PFSK-1 (cell line): ENCODE measurements around the gene FOXF1.

ENCODE experiments used
- FOXP2 ChIP-seq: optimal IDR thresholded peaks from 2 replicates; pipeline ENCODE3; 2011; ENCODE audit warnings: borderline replicate concordance, control low read depth, inconsistent platforms; ENCODE audit not compliant: insufficient read depth; ENCODE audit errors: extremely low read length, extremely low read depth
- POLR2AphosphoS5 ChIP-seq: IDR thresholded peaks from 2 replicates; pipeline ENCODE4 v1.6.1; 2012; ENCODE audit warnings: low read depth, mild to moderate bottlenecking, control low read depth, low read length, moderate library complexity
- SIN3A ChIP-seq: IDR thresholded peaks from 2 replicates; pipeline ENCODE4 v1.6.1; 2012; ENCODE audit warnings: mild to moderate bottlenecking, low read length, moderate library complexity, borderline replicate concordance; ENCODE audit not compliant: insufficient read depth
- TAF1 ChIP-seq: IDR thresholded peaks from 2 replicates; pipeline ENCODE4 v1.6.1; 2012; ENCODE audit warnings: low read length, control low read depth, borderline replicate concordance; ENCODE audit not compliant: insufficient read depth
- TF ChIP-seq, protein P1 (sequence below), 2 experiments: IDR thresholded peaks; 2 replicates each; pipeline versions ENCODE4 v1.6.1 to v1.8.0; 2011 to 2012; ENCODE audit warnings: low read depth in 2 of 2, low read length in 2 of 2, control low read depth in 1 of 2, inconsistent platforms in 1 of 2, mild to moderate bottlenecking in 1 of 2, moderate library complexity in 1 of 2; ENCODE audit not compliant: insufficient read depth in 1 of 2

Gene FOXF1

DNA sequence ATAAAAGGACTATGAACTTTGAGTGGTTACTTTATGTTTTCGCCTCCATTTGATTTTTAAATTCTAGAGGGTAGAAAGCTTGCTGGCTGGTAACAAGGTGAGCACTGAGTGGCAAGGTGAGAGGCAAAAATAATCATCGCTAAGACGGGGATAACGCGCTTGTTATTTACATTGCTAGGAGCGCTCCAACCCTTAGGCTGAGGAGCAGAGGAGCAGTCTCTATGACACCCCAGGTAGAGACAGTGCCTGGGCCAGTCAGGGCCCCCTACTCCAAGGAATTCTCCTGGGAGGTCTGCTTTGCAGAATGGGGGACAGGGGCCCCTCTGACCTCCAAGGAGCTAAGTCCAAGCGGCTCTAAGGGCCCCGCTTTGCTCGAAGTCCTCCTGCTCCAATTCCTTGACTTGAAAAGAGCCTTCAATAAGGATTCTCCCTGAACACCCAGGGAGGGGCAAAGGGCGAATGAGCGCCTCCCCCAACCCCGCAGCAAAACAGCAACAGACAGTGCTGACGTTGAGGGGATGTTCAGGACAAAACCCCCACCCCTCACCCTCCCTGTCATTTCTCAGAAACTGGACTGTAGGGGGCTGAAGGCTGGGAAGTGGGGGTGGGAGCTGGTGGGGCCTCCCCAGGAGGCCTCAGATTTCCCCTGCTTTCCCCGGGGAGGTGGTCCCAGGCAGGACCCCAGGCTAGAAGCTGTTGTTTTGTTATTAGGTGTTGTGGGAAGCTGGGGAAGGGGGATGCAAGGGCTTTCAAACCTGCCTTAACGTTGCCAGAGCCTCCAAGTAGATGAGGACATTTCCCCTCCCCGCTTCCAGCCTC, 10.2 kb upstream of the FOXF1 start:
- TF ChIP-seq, protein P1, sequence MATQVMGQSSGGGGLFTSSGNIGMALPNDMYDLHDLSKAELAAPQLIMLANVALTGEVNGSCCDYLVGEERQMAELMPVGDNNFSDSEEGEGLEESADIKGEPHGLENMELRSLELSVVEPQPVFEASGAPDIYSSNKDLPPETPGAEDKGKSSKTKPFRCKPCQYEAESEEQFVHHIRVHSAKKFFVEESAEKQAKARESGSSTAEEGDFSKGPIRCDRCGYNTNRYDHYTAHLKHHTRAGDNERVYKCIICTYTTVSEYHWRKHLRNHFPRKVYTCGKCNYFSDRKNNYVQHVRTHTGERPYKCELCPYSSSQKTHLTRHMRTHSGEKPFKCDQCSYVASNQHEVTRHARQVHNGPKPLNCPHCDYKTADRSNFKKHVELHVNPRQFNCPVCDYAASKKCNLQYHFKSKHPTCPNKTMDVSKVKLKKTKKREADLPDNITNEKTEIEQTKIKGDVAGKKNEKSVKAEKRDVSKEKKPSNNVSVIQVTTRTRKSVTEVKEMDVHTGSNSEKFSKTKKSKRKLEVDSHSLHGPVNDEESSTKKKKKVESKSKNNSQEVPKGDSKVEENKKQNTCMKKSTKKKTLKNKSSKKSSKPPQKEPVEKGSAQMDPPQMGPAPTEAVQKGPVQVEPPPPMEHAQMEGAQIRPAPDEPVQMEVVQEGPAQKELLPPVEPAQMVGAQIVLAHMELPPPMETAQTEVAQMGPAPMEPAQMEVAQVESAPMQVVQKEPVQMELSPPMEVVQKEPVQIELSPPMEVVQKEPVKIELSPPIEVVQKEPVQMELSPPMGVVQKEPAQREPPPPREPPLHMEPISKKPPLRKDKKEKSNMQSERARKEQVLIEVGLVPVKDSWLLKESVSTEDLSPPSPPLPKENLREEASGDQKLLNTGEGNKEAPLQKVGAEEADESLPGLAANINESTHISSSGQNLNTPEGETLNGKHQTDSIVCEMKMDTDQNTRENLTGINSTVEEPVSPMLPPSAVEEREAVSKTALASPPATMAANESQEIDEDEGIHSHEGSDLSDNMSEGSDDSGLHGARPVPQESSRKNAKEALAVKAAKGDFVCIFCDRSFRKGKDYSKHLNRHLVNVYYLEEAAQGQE (IDR thresholded peaks at IDR 0.05; ENCODE audit: insufficient read depth in 1 of 2, low read depth in 2 of 2, low read length in 2 of 2) = no peak
- TF ChIP-seq SIN3A (no peak), FOXP2 (no peak), TAF1 (no peak), POLR2AphosphoS5 (no peak)

DNA sequence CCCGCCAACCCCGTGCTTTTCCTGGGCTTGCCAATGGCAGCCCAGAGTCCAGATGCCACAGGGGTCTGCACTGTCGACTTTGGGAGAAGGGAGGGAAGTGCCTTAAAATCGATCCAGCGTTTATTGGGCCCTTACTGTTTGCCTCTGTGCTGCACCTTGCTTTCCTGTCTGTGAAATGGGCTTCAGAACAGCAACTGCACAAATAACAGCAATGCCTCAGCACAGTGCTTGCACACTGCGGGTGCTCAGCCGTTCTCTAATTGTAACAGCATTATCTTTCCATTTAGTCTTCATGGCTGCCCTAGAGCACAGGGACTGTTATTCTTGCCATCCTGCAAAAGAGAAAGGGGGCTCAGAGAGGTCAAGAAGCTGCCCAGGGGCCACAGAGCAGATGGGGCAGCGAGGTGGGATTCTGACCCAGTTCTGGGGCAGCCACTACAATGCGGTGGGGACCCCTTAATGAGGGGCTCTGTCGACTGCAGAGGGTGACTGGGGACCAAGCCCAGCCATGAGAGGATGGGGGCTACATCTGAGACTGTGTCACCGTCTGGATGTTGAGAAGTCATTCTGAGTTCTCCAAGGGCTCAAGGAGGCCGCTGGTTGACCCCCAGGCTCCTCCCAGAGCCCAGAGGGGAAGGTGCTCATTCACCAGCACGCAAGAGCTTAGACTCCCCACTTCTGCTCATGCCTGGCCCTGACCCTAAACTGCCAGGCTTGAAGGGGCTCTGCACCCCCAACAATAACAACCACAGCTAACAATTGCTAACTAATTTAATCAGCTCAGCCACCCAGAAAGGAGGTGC, 9.4 kb upstream of the FOXF1 start:
- TF ChIP-seq TAF1 (no peak), POLR2AphosphoS5 (no peak), SIN3A (no peak), FOXP2 (no peak)
- TF ChIP-seq, protein P1 (IDR thresholded peaks at IDR 0.05; ENCODE audit: insufficient read depth in 1 of 2, low read depth in 2 of 2, low read length in 2 of 2) = no peak

DNA sequence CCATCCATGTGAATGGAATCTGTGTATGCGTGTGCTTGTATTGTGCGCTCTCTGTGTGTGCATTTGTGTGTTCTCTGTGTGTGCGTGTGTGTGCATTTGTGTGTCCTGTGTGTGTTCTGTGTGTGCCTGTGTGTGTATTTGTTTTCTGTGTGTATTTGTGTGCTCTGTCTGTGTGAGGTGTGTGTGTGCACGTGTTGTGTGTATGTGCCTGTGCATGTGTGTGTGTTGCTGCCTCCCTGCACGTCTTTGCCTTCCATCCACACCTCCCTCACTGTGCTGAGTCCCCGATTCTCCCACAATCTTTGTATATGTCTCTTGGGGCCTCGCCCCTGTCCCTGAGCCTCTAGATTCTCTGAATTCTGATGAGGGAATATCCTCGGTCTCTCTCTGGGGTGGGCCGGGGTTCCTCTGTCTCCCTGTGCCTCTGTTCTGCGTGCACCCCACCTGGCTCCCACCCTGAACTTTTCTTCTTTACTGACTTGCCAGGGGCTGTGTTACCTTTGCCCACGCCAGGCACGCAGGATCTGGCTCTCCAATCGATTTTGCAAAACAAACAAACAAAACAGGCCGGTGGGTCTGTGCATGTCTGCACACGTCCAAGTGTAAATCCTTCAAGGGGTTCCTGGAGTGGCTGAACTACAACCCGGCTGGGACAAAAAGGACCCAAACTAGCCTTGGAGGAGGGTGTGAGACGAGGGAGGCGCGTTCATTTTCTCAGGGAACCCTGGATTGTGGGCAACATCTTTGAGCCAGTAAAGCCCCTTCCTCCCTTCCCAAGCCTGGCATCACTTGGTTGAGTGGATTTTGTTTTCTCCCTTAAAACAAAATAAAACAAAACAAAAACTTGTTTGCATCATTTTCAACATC, 8.1 kb upstream of the FOXF1 start:
- TF ChIP-seq SIN3A (no peak), TAF1 (no peak), FOXP2 (no peak), POLR2AphosphoS5 (no peak)
- TF ChIP-seq, protein P1 (IDR thresholded peaks at IDR 0.05; ENCODE audit: insufficient read depth in 1 of 2, low read depth in 2 of 2, low read length in 2 of 2) = no peak

DNA sequence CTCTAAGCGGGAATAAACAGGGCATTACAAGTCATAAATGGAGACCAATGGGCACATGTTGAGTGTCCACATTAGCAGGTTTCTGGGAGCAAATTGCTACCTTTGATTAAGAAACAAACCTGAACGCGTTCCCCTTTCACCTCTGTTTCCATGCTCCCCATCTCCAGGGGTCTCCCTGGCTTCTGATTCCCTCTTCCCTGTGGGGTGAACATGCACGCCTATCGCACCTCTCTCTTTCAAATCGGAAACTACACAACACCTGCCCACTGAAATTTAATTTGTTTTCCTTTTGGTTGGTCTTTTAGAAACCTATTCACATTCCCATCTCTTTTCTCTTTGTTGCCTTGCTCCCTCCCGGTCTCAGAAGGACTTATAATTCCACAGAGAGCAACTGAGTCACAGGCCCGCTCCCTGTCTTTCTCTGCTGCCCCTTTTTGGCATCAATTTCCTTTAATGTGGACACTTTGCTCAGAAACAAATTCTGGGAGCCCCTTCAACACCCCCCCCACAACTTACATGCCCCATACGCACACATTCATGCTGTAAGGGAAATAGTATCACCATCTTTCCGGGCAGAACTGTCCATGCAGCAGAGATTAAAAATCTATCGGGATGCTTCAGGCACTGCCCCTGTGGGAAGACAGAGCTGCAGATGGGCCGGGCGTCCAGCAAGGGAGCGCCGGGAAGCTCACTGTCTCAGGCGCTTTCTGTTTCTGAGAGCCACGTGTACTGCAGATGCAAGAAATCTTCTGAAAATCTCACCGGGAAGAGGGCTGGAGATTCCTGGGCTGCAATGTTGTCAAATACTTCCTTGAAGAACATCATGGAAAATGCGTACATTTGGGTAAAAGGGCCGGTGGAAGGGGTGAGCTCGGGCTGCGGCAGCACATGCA, 7.2 kb upstream of the FOXF1 start:
- TF ChIP-seq SIN3A = no peak
- no peak for TF ChIP-seq FOXP2
- TF ChIP-seq, protein P1 (IDR thresholded peaks at IDR 0.05; ENCODE audit: insufficient read depth in 1 of 2, low read depth in 2 of 2, low read length in 2 of 2) = no peak
- no peak for TF ChIP-seq POLR2AphosphoS5
- no peak for TF ChIP-seq TAF1
